ENCODE results near the gene RPL13. TPM values are rescaled to one million over a fixed set of nuclear protein-coding genes. Genes with fewer than 3 reads are reported as not detected.

The RPL13 gene
- total and polyA plus RNA-seq, 2 of the 13 experiments (the other 11 are each of a cell fraction or from before 2014, with no cell fraction given), result 2,988 to 4,411 TPM

DNA sequence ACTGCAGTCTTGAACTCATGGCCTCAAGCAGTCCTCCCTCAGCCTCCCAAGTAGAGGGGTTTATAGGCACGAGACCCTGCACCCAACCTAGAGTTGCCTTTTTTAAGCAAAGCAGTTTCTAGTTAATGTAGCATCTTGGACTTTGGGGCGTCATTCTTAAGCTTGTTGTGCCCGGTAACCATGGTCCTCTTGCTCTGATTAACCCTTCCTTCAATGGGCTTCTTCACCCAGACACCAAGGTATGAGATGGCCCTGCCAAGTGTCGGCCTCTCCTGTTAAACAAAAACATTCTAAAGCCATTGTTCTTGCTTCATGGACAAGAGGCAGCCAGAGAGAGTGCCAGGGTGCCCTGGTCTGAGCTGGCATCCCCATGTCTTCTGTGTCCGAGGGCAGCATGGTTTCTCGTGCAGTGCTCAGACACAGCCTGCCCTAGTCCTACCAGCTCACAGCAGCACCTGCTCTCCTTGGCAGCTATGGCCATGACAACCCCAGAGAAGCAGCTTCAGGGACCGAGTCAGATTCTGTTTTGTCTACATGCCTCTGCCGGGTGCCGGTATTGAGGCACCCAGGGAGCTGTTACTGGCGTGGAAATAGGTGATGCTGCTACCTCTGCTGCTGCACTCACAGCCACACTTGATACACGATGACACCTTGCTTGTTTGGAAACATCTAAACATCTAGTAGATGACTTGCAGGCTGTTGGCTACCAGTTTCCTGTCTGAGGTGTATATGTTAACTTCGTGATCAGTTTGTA, 3.3 kb downstream of the RPL13 start (continued):
- TF ChIP-seq, protein P1, sequence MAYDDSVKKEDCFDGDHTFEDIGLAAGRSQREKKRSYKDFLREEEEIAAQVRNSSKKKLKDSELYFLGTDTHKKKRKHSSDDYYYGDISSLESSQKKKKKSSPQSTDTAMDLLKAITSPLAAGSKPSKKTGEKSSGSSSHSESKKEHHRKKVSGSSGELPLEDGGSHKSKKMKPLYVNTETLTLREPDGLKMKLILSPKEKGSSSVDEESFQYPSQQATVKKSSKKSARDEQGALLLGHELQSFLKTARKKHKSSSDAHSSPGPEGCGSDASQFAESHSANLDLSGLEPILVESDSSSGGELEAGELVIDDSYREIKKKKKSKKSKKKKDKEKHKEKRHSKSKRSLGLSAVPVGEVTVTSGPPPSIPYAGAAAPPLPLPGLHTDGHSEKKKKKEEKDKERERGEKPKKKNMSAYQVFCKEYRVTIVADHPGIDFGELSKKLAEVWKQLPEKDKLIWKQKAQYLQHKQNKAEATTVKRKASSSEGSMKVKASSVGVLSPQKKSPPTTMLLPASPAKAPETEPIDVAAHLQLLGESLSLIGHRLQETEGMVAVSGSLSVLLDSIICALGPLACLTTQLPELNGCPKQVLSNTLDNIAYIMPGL (CRISPR knock-in tag; IDR thresholded peaks at IDR 0.05; ENCODE audit: borderline replicate concordance in 1 of 2, low read depth in 1 of 2), result no peak
- TF ChIP-seq ZNF841 (CRISPR knock-in tag; IDR thresholded peaks at IDR 0.05; ENCODE audit: borderline replicate concordance), result no peak
- TF ChIP-seq, protein P2, sequence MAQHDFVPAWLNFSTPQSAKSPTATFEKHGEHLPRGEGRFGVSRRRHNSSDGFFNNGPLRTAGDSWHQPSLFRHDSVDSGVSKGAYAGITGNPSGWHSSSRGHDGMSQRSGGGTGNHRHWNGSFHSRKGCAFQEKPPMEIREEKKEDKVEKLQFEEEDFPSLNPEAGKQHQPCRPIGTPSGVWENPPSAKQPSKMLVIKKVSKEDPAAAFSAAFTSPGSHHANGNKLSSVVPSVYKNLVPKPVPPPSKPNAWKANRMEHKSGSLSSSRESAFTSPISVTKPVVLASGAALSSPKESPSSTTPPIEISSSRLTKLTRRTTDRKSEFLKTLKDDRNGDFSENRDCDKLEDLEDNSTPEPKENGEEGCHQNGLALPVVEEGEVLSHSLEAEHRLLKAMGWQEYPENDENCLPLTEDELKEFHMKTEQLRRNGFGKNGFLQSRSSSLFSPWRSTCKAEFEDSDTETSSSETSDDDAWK (CRISPR knock-in tag; IDR thresholded peaks at IDR 0.05), result no peak
- TF ChIP-seq RORA (CRISPR knock-in tag; IDR thresholded peaks at IDR 0.05), result no peak
- no peak for TF ChIP-seq TCF7 (IDR thresholded peaks at IDR 0.05; ENCODE audit: low read depth)
- TF ChIP-seq ZNF792 (CRISPR knock-in tag; IDR thresholded peaks at IDR 0.05), result no peak
- TF ChIP-seq MYPOP (CRISPR knock-in tag; IDR thresholded peaks at IDR 0.05), result no peak
- no peak for TF ChIP-seq HOXA5 (CRISPR knock-in tag; IDR thresholded peaks at IDR 0.05)
- TF ChIP-seq THAP11 (CRISPR knock-in tag; IDR thresholded peaks at IDR 0.05), result peak; percentile 7; the same call in 1 of the 2 replicates
- TF ChIP-seq, protein P3, sequence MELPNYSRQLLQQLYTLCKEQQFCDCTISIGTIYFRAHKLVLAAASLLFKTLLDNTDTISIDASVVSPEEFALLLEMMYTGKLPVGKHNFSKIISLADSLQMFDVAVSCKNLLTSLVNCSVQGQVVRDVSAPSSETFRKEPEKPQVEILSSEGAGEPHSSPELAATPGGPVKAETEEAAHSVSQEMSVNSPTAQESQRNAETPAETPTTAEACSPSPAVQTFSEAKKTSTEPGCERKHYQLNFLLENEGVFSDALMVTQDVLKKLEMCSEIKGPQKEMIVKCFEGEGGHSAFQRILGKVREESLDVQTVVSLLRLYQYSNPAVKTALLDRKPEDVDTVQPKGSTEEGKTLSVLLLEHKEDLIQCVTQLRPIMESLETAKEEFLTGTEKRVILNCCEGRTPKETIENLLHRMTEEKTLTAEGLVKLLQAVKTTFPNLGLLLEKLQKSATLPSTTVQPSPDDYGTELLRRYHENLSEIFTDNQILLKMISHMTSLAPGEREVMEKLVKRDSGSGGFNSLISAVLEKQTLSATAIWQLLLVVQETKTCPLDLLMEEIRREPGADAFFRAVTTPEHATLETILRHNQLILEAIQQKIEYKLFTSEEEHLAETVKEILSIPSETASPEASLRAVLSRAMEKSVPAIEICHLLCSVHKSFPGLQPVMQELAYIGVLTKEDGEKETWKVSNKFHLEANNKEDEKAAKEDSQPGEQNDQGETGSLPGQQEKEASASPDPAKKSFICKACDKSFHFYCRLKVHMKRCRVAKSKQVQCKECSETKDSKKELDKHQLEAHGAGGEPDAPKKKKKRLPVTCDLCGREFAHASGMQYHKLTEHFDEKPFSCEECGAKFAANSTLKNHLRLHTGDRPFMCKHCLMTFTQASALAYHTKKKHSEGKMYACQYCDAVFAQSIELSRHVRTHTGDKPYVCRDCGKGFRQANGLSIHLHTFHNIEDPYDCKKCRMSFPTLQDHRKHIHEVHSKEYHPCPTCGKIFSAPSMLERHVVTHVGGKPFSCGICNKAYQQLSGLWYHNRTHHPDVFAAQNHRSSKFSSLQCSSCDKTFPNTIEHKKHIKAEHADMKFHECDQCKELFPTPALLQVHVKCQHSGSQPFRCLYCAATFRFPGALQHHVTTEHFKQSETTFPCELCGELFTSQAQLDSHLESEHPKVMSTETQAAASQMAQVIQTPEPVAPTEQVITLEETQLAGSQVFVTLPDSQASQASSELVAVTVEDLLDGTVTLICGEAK (IDR thresholded peaks at IDR 0.05), result no peak
- TF ChIP-seq, protein P3 (CRISPR knock-in tag; IDR thresholded peaks at IDR 0.05), result no peak
- TF ChIP-seq MLX (CRISPR knock-in tag; IDR thresholded peaks at IDR 0.05), result peak; percentile 11; the same call in 1 of the 2 replicates
- TF ChIP-seq TARDBP (CRISPR knock-in tag; IDR thresholded peaks at IDR 0.05), result no peak
- TF ChIP-seq ZNF883 (CRISPR knock-in tag; IDR thresholded peaks at IDR 0.05; ENCODE audit: not compliant biosample characterization), result no peak
- no peak for TF ChIP-seq HES4 (CRISPR knock-in tag; IDR thresholded peaks at IDR 0.05; ENCODE audit: borderline replicate concordance)
- TF ChIP-seq NFYC (CRISPR knock-in tag; IDR thresholded peaks at IDR 0.05), result no peak
